ENCODE data around the gene PRR18. TPM values are rescaled to one million over a fixed set of nuclear protein-coding genes. Genes with fewer than 3 reads are reported as not detected.

PRR18 gene
- total RNA-seq, 2 donors from 2014 or later: not detected

DNA sequence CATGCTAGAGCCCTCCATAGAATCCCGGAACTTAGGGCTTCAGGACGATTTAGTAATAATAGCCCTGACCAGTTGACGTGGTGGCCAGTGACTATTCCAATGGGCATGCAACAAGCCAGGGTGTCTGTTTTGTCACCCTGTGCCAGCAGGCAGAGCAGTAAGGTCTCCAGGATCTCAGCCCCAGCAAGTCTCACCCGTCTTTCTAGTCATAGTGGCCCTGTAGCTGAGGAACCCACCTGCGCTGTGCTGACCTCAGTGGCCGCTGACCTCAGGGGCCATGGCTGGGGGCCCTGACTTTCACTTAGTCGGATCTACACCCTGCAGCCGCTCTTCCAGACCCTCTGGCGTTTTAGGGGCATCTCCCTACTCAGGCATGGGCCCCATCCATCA, 36.8 kb downstream of the PRR18 start:
- no peak overlapping the region for H3K4me3 ChIP-seq
- no peaks in the 10 kb centered on the region for H3K4me1 ChIP-seq
- TF ChIP-seq, protein P1, sequence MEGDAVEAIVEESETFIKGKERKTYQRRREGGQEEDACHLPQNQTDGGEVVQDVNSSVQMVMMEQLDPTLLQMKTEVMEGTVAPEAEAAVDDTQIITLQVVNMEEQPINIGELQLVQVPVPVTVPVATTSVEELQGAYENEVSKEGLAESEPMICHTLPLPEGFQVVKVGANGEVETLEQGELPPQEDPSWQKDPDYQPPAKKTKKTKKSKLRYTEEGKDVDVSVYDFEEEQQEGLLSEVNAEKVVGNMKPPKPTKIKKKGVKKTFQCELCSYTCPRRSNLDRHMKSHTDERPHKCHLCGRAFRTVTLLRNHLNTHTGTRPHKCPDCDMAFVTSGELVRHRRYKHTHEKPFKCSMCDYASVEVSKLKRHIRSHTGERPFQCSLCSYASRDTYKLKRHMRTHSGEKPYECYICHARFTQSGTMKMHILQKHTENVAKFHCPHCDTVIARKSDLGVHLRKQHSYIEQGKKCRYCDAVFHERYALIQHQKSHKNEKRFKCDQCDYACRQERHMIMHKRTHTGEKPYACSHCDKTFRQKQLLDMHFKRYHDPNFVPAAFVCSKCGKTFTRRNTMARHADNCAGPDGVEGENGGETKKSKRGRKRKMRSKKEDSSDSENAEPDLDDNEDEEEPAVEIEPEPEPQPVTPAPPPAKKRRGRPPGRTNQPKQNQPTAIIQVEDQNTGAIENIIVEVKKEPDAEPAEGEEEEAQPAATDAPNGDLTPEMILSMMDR (IDR thresholded peaks at IDR 0.05): no peak
- no peaks in the 10 kb centered on the region for H3K9me3 ChIP-seq
- no peaks in the 10 kb centered on the region for H3K36me3 ChIP-seq
- DNase-seq (ENCODE audit: low spot score): no peak
- no peak overlapping the region for H3K27ac ChIP-seq
- H3K27me3 ChIP-seq: no peaks in the 10 kb centered on the region

DNA sequence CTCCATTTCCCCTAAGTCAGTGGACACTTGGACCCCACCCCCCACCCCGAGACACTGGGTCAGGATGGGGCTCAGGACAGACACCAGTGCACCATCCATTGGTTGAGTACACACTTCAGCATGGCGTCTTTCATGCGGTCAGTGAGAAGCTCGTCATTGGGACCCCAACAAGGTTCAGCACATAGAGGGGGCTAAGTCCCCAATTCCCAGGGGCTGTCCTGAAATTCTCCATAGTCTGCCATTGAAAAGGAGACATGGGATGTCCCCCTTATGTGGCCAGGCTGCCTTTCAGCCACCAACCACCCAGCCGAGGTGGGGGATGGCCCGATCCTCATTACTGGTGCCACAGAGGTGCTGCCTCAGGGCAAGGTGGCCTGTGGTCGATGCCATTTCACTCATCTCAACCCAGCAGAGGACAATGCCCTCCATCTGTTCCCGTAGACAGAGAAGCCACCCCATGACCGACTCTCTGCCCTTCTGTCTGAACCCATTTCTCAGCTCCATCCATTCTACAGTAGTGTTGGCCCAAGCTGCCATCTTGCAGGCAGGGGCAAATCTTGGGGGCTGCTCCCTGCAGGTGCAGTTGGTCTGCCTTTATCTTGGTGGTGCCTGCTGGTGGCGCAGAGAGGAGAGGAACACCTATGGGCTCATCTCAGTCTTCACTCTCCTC, 37.4 kb downstream of the PRR18 start:
- no peak overlapping the region for H3K4me3 ChIP-seq
- TF ChIP-seq, protein P1 (IDR thresholded peaks at IDR 0.05): no peak
- DNase-seq (ENCODE audit: low spot score): no peak
- H3K4me1 ChIP-seq: no peaks in the 10 kb centered on the region
- H3K36me3 ChIP-seq: no peaks in the 10 kb centered on the region
- no peaks in the 10 kb centered on the region for H3K27me3 ChIP-seq
- no peaks in the 10 kb centered on the region for H3K9me3 ChIP-seq
- no peak overlapping the region for H3K27ac ChIP-seq

DNA sequence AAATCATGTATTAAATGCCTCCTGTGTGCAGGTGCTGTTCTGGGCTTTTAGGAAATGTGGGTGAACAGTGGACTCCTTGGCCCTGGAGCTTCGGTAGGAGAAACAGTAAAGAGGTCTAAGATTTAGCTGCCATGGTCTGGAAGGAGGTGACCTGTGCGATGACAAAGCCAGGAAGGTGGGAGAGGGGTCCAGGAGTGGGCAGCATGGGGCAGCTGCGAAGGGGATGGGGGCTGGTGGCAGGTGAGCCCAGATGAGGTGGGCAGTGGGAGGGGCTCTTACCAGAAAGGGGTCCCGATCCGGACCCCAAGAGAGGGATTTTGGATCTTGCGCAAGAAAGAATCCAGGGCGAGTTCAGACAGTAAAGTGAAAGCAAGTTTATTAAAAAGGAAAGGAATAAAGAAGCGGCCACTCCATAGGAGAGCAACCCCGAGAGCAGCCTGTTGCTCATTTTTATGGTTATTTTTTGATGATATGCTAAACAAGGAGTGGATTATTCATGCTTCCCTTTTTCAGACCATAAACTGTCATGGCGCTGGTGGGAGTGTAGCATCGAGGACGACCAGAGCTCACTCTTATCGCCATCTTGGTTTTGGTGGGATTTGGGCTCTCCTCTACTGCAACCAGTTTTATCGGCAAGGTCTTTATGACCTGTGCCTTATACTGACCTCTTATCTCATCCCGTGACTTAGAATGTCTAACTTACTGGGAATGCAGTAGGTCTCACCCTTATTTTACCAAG, 38.7 kb downstream of the PRR18 start:
- H3K27ac ChIP-seq: no peak overlapping the region
- no peaks in the 10 kb centered on the region for H3K4me1 ChIP-seq
- H3K4me3 ChIP-seq: no peak overlapping the region
- no peaks in the 10 kb centered on the region for H3K36me3 ChIP-seq
- TF ChIP-seq, protein P1 (IDR thresholded peaks at IDR 0.05): no peak
- no peaks in the 10 kb centered on the region for H3K27me3 ChIP-seq
- no peak for DNase-seq (ENCODE audit: low spot score)
- H3K9me3 ChIP-seq: no peaks in the 10 kb centered on the region

DNA sequence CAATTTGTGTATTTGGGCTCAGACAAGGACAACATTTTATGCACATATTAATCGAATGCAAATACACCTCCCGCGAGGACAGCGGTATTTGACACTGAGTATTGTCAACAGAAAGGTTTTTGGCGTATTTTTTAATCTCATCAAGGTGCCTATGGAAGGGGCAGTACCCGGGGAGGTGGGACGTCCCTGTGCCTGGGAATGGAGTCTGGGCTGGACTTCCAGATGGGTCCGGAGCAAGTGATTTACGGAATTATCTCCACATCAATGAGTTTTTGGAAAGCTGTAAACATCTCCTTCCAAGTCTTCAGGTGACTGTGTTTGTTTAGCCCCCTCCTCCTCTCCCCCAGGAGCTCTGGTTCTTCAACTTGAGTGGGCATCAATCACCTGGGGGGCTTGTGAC, 39.8 kb downstream of the PRR18 start:
- H3K9me3 ChIP-seq: no peaks in the 10 kb centered on the region
- H3K4me1 ChIP-seq: no peaks in the 10 kb centered on the region
- no peak overlapping the region for H3K27ac ChIP-seq
- H3K36me3 ChIP-seq: no peaks in the 10 kb centered on the region
- H3K27me3 ChIP-seq: no peaks in the 10 kb centered on the region
- TF ChIP-seq, protein P1 (IDR thresholded peaks at IDR 0.05): no peak
- H3K4me3 ChIP-seq: no peak overlapping the region
- DNase-seq (ENCODE audit: low spot score): no peak

DNA sequence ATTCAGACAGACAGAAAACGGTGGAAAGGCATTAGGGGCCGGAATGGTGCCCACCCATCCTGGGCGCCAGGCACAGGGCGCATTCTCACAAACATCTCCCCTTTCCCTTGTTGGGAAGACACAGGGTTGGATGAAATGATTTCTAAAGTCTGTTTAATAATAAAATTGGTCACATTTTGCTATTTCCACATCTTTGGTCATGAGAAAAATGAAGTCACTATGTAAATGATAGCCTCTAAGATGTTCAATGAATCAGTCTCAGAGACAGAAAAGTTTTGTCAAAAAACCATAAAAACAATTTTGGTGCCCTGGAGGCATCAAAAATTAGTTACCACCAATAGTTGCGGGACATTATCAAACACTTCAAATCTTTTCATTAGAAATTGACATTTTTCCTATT, 40.7 kb downstream of the PRR18 start:
- no peak for DNase-seq (ENCODE audit: low spot score)
- H3K27ac ChIP-seq: no peak overlapping the region

More for the DNA sequence above, 40.7 kb downstream of the PRR18 start:
- Histone ChIP-seq H3K27me3 (no peaks in the 10 kb centered on the region), H3K4me1 (no peaks in the 10 kb centered on the region), H3K9me3 (no peaks in the 10 kb centered on the region), H3K36me3 (no peaks in the 10 kb centered on the region), H3K4me3 (no peak overlapping the region)
- TF ChIP-seq, protein P1 (IDR thresholded peaks at IDR 0.05): no peak

All from right atrium auricular region (tissue), 2 donors.